GM20431 (cell line): Measurements from ENCODE around the gene PNKD.
"Not testable (repeated sequence)": the region's sequence is repeated elsewhere in the genome, so short reads cannot be mapped to it uniquely, and the experiment has no call there.

Experiments used
- in situ Hi-C: fragments of 300-500 bp; cut with MseI, MboI; formaldehyde crosslinking; loops from one replicate; pipeline ENCODE4 v1.15.0; 2020; ENCODE audit warnings: low sequenced_read_pairs; ENCODE audit not compliant: unreplicated experiment

Gene PNKD

GRCh38 chr2:218271865-218272530 lies 1.7 kb downstream of the PNKD start:
- in situ Hi-C loops: no loop called here

GRCh38 chr2:218272531-218273212 lies 2.4 kb downstream of the PNKD start:
- in situ Hi-C loops: no loop called here

GRCh38 chr2:218273214-218273907 lies 3.0 kb downstream of the PNKD start:
- in situ Hi-C loops: not testable (repeated sequence)

GRCh38 chr2:218273908-218274249 lies 3.6 kb downstream of the PNKD start:
- in situ Hi-C loops: no loop called here

- in situ Hi-C loops: no loop called here
Observed at GRCh38 chr2:218274586-218274985, 4.3 kb downstream of the PNKD start.

- in situ Hi-C loops: no loop called here
Observed at GRCh38 chr2:218275371-218276072, 5.2 kb downstream of the PNKD start.

GRCh38 chr2:218276986-218277755 lies 6.9 kb downstream of the PNKD start:
- in situ Hi-C loops: no loop called here

- in situ Hi-C loops: no loop called here
Observed at GRCh38 chr2:218277921-218278320, 7.6 kb downstream of the PNKD start.

GRCh38 chr2:218278531-218279360 lies 8.4 kb downstream of the PNKD start:
- in situ Hi-C loops: no loop called here

GRCh38 chr2:218280260-218280870 lies 10.0 kb downstream of the PNKD start:
- in situ Hi-C loops: no loop called here

GRCh38 chr2:218281449-218281848 lies 11.1 kb downstream of the PNKD start:
- in situ Hi-C loops: no loop called here

GRCh38 chr2:218282173-218282991 lies 12.1 kb downstream of the PNKD start:
- in situ Hi-C loops: no loop called here

- in situ Hi-C loops: no loop called here
Observed at GRCh38 chr2:218284106-218284811, 13.9 kb downstream of the PNKD start.

GRCh38 chr2:218285604-218286003 lies 15.3 kb downstream of the PNKD start:
- in situ Hi-C loops: no loop called here

- in situ Hi-C loops: no loop called here
Observed at GRCh38 chr2:218286570-218287459, 16.5 kb downstream of the PNKD start.

- in situ Hi-C loops: loop anchor here (10.0 kb wide), 1 partner anchor 105 kb away; the partner anchor contains the start of gene CTDSP1
Observed at GRCh38 chr2:218289639-218290315, 19.5 kb downstream of the PNKD start.
